Activated T-helper 1 cell treated with Interleukin-2 at 50 U/mL for 16 hours (primary cell): Measurements from ENCODE around the gene PRTG.
"Not testable (repeated sequence)": the region's sequence is repeated elsewhere in the genome, so short reads cannot be mapped to it uniquely, and the experiment has no call there.

Experiments
- DNase-seq: peaks from one replicate; pipeline ENCODE4 v3.0.0-alpha.2; 2020; ENCODE audit warnings: low read depth

The PRTG gene

GRCh38 chr15:55742498-55742926 lies 440 bp downstream of the PRTG start:
- DNase-seq, result no peak

GRCh38 chr15:55741833-55742497 lies 987 bp downstream of the PRTG start:
- no peak for DNase-seq

DNA sequence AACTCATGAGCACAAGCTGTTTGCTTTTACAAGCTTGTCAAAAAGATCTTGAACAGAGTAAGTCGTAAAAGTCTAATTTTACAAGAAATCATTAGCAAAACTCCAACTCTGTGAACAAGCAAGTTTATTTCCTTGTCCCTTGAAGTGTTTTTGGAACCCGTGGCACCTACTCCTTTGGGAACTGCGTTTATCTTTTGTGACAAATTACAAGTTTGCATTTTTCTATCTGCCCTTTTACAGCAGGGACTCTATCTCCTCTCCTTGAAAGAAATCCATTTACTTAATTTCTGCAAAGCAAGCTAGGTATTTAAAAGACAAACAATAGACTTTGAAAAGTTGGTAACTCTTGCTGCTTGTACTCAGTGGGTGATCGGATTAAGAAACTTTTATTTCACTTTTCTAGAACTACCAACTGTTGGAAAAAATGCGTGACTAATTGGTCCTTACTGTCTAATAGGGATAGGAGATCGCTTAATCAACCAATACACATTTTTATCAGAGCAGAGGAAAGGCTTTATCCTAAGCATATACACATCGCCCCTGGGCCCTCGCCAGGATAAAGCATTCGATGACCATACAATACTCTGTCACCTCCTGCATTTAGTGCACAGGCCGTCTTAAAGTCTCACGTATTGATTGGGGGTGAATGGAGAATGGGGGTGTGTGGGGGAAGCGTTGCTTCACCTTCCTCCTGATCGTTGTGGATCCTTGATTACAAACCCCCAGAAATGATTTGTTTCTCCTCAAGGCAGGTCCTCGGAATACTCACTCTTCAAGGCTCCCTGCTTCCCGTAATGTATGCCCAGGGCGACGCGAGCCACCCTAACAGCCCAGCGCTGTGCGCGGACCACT lies 1.7 kb downstream of the PRTG start:
- no peak for DNase-seq

DNA sequence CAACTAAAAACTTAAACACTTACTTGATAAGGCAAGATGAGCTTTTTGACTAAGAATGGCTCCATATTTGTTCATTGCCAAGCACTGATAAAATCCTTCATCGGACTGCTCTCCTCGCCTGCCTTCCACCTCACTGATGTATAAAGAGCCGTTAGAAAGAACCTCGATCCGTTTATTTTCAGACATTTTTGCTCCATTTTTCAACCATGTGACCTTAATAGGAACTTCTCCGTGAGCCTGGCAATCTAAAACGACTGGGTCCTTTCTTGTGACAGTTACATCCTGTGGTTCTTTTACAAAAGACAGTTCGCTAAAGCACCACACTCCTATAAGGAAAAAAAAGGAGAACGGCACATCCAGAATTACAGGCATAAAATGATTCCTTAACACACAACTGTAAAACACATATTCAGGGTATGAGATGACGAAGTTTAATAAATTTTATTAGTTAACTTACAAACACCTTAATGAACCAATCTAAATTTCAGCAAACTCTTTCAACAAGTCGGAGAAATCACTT lies 2.5 kb downstream of the PRTG start:
- no peak for DNase-seq

DNA sequence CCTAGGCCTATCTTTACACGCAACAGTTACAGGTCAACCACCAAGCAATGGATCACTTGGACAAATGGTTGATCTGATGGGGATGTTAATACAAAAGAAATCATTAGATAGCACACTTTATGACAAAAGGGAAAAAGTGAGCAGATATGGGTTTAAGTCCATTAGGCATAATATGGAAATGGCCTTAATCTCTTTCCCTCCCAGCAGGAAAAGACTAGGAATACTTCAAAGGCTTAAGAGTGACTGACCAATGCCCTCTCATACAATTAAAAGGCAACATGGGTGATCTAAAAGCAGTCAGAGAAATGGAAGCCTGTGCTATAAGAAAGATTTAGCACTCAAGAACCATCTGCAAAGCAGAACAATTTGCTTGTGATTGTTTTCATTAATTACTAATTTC lies 3.3 kb downstream of the PRTG start:
- DNase-seq, result no peak

- DNase-seq, result no peak
These were observed 4.2 kb downstream of the PRTG start for GRCh38 chr15:55738715-55739114.

- DNase-seq, result no peak
These were observed 5.6 kb downstream of the PRTG start for GRCh38 chr15:55737373-55737772.

DNA sequence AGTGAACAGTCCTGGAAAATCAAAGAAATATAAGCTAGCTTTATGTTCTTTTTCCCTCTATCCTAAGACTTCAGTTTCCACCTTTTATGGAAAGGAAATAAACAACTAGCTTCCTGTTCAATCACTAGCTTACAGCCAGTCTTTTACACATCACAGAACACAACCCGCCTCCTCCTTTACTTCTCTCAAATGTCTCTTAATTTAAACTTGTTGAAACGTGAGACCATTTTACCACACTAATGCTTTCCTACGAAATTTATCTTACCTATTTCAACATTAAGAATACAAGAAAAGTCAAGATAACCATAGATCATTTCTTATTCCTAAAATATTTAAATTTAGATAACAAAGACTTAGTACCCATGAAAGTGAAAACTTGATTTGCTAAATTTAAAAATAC lies 6.2 kb downstream of the PRTG start:
- no peak for DNase-seq

GRCh38 chr15:55734641-55735040 lies 8.3 kb downstream of the PRTG start:
- DNase-seq, result no peak

GRCh38 chr15:55733461-55733860 lies 9.5 kb downstream of the PRTG start:
- DNase-seq, result not testable (repeated sequence)

DNA sequence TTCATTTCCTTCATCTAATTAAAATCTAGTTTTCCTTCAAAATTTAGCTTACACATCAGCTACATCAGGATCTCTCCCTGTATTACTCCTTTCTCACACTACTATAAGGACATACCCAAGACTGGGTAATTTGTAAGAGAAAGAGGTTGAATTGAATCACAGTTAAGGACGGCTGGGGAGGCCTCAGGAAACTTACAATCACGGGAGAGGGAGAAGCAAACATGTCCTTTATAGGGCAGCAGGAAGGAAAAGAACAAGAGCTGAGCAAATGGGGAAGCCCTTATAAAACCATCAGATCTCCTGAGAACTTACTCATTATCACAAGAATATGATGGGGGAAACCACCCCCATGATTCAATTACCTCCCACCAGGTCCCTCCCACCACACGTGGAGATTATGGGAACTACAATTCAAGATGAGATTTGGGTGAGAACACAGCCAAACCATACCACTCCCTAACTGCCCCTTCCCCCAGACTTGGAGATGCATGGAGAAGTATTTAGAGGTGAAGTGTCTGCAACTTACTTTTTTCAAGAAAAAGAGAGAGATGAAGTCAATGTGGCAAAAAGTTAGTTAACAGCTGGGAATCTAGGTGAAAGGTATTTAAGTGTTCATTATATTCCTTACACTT lies 21.3 kb downstream of the PRTG start:
- DNase-seq, result no peak

DNA sequence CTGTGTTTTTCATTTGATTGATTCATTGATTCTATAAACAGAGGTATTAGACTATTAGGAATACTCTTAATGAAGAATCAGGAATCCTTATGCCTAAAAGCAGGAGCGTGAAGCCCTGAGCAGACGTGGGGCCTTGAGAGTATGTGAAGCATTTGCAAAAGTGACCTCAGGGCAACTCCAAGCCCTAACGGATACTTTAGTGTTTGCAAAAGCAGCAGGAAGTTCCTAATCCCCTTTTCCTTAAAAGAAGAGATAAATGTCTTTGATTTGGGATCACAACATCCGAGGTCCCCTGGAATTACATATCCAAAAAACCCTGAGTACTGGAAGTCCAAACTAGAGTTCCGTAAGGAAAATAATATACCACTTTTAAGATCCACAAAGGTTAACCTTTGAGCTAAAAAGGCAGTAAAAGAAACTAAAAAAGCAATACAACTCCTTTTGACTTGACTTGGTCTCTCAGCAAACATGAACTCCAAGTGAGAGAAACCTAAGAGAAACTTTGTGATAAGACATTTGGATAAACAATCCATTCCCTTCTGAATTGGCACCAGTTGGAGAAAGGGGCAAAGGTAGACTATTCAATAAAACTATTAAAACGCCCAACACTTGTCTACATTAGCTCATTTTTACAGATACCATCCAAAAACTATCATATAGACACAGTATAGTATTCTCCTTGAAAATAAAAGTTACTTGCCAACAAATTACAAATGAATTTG lies 27.4 kb downstream of the PRTG start:
- no peak for DNase-seq

GRCh38 chr15:55714064-55714463 lies 28.9 kb downstream of the PRTG start:
- no peak for DNase-seq

DNA sequence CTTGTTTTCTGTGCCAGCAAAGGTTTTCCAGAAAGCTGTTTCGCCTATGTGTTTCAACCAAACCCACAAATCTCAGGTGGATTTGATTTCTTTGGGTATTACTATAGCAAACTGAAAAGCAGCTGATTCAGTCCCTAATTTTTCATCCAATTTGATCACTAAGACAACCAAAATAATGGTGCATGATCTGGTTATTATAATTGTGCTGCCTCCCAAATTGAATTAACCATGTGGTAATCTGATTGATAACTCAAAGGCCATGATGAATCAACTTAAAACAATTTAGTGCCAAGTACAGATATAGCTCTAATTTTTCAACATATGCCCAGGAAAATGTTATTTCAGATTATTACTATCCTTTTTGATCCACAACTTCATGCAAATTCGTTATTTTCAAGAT lies 30.6 kb downstream of the PRTG start:
- DNase-seq, result no peak

DNA sequence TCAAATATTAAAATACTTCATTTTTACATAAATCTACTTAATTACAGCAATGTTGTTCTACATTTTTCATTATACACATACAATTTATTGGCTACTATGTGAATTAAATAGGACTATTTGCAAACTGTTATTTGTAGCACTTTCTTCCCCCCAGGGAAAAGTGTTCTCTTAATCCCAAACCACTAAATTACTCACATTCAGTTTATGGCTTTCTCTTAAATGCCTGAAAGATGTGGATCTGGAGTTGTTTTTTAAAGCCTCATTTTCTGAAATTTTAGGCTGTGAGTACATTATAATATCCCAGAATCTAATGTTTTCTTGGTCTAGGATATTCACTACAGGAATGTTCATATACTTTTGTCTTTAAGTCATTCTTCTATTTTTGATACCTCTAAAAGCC lies 32.7 kb downstream of the PRTG start:
- no peak for DNase-seq

GRCh38 chr15:55709458-55709857 lies 33.5 kb downstream of the PRTG start:
- DNase-seq, result no peak

- no peak for DNase-seq
These were observed 34.2 kb downstream of the PRTG start for GRCh38 chr15:55708720-55709119.

GRCh38 chr15:55707951-55708350 lies 35.0 kb downstream of the PRTG start:
- no peak for DNase-seq

DNA sequence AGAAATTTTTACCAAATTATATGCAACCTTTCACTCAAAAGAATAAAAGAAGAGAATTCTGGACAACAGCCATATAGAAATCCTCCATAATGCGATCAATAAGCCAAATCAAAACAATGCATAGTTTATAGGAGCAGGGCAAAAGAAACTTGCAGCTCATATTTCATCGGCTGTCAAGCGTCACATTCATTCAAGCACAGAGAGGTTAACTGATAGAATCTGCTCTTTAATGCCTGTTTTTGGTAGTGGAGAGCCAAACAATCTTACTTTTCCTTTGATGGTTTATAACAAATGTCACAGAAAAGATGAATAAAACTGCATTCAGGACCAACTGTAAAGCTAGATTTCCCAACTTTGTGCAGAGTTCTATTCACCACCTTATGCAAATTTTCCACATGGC lies 35.4 kb downstream of the PRTG start:
- no peak for DNase-seq

- DNase-seq, result no peak
These were observed 39.1 kb downstream of the PRTG start for GRCh38 chr15:55703873-55704301.

GRCh38 chr15:55700876-55701275 lies 42.1 kb downstream of the PRTG start:
- DNase-seq, result no peak

DNA sequence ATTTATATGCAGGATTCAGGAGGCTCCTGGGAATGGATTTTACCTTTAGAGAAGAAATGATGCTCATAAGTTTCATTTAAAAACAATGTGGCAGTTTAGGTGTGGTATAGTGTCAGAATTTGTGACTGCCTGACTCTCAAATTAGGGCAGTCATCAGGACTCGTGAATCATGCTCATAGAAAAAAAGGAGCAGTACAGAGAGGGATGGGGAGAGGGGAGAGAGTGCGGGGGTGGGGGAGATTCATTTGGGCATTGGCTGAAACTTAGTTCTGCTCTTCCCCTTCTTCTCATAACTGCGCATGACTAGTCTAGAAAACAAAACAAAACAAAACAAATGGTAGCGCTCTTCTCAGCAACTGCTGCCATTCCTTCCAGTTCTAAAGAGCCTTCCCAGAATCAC lies 44.3 kb downstream of the PRTG start:
- no peak for DNase-seq
